Measurements from ENCODE around the gene CLINT1. TPM values are rescaled to one million over a fixed set of nuclear protein-coding genes. Genes with fewer than 3 reads are reported as not detected.

The CLINT1 gene
- total RNA-seq, 4 donors from 2014 or later: 66.3 to 94.7 (median 77.9) TPM

DNA sequence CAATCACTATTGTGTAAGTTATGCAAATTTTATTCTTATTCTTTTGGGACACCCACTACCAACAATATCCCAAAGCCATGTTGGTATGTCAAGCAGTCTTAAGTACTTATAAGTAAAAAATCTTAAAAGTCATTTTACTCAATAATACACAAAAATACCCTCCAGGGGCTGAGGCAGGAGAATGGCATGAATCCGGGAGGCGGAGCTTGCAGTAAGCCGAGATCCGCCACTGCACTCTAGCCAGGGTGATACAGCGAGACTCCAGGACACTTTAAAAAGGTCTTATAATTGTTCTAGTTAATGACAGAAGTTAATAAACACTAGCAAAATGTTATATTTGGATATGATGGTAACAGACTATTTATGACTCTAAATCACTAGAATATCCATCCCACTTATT, 16.8 kb downstream of the CLINT1 start:
- TF ChIP-seq, protein P1, sequence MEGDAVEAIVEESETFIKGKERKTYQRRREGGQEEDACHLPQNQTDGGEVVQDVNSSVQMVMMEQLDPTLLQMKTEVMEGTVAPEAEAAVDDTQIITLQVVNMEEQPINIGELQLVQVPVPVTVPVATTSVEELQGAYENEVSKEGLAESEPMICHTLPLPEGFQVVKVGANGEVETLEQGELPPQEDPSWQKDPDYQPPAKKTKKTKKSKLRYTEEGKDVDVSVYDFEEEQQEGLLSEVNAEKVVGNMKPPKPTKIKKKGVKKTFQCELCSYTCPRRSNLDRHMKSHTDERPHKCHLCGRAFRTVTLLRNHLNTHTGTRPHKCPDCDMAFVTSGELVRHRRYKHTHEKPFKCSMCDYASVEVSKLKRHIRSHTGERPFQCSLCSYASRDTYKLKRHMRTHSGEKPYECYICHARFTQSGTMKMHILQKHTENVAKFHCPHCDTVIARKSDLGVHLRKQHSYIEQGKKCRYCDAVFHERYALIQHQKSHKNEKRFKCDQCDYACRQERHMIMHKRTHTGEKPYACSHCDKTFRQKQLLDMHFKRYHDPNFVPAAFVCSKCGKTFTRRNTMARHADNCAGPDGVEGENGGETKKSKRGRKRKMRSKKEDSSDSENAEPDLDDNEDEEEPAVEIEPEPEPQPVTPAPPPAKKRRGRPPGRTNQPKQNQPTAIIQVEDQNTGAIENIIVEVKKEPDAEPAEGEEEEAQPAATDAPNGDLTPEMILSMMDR (IDR thresholded peaks at IDR 0.05; ENCODE audit: low read depth): no peak

DNA sequence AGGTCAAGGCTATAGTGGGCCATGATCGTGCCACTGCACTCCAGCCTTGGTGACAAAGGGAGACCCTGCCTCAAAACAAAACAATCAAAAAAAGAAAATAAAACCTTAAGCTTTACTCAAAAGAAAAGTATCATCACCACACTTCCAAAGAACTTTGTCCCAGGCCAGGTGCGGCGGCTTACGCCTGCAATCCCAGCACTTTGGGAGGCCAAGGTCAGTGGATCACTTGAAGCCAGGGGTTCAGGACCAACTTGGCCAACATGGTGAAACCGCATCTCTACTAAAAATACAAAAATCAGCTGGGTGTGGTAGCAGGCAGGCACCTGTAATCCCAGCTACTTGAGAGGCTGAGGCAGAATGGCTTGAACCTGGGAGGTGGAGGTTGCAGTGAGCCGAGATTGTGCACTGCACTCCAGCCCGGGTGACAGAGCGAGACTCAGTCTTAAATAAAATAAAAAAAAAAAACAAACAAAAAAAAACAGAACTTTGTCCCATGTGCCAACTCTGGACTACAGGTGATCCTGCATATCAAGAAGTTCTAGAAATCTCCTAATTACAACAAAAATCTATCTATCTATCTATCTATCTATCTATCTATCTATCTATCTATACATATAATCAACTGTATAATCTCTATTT, 19.7 kb downstream of the CLINT1 start:
- TF ChIP-seq, protein P1 (IDR thresholded peaks at IDR 0.05; ENCODE audit: low read depth): no peak

DNA sequence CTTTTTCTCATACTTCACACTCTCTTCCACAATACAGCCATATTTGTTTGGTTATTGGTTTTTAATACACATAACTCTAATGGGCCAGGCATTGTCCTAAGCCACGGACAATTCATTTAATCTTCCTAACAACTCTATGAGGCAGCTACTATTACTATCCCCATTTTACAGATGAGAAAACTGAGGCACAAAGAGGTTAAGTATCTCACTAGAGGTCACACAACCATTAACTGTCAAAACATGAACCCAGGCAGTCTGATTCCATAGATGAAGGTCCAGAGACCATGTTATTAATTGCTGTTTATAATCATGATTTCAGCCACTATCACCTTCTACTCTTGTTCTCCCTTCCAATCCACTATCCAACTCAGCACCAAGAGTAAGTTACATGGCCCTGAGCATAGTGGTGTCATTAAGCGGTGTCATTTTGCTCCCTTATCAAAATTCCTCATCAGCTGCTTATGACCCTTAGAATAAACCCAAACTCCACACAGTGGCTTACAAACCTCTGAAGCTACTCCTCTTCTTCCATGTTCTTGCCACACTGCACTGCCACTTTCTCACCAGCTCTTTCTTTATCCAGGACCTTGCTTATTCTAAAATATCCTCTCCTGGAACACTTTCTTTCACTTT, 22.7 kb downstream of the CLINT1 start:
- TF ChIP-seq, protein P1 (IDR thresholded peaks at IDR 0.05; ENCODE audit: low read depth): no peak

DNA sequence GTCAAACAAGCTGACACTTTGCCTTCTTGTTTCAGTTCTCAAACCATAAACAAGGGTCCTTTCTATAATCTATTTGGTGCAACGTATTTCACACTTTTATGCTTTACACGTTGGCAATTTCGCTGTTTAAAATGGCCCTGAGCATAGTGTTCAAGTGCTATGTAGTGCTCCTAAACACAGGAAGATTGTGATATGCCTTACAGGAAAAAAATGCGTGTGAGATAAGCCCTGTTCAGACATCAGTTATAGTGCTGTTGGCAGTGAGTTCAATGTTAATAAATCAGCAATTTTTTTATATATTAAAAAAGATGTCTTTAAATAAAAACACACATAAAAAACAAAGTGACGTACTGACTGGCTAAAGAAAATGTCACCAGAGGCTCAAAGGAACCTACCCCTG, 23.9 kb downstream of the CLINT1 start:
- TF ChIP-seq, protein P1 (IDR thresholded peaks at IDR 0.05; ENCODE audit: low read depth): no peak

DNA sequence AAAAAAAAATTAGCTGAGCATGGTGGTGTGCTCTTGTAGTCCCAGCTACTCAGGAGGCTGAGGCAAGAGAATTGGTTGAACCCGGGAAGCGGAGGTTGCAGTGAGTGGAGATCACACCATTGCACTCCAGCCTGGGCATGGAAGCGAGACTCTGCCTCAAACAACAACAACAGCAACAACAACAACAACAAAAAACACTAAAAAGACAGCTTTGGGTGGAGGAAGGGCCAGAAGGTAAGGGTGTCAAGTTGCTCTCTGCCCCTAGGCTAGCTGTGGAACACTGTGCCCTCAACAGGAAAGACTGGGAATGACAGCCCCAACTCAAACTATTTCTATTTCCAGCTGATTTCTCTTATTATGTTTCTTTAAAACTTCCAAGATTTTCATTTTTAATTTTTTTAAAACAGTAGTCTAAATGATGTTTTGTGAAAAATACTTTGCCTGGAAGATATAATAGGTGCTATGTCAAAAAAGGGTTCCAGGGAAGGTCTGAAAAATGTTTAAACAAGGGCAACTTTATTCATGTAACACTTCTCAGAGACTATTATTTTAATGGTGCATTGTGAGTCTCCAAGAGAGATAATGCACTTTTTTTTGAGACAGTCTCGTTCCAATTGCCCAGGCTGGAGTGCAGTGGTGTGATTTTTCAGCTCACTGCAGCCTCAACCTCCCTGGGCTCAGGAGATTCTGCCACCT, 29.9 kb downstream of the CLINT1 start:
- TF ChIP-seq, protein P1 (IDR thresholded peaks at IDR 0.05; ENCODE audit: low read depth): no peak

DNA sequence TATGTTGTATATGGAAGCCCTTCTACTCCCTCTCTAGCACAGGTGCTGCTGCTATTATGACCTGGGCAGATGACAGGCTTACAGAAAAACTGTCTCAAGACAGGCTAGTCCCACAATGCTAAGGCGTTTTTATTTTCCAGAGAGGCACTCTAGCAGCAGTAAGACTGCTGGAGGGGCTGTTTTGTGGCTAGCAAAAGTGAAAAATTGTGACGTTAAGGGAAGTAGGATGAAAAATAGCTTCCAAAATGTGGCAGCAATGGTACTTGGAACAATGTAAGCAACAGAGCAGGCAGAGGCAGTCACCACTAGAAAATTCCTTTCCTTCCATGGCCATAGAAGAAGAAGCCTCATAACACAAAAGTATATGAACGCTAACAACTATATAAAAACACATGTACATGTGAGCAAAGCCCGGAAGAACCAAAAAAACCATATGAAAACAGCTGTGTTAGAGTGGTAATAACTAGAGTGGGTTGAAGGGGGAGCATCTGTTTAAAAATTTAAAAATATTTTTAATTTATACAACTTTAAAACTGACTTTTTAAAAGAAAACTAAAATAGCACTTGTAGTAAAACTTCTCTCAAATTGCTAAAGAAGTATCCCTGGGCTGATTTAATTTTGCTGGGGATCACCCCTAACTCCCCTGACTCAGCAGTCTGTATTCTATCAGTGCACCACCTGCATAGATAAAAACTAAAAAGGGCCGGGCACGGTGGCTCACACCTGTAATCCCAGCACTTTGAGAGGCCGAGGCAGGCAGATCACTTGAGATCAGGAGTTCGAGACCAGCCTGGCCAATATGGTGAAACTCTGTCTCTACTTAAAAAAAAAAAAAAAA, 30.6 kb downstream of the CLINT1 start:
- TF ChIP-seq, protein P1 (IDR thresholded peaks at IDR 0.05; ENCODE audit: low read depth): no peak

All from subcutaneous adipose tissue (tissue), 4 donors.